Gastrocnemius medialis (tissue), 4 donors: ENCODE data around the gene IL37. TPM values are rescaled to one million over a fixed set of nuclear protein-coding genes. Genes with fewer than 3 reads are reported as not detected.
"Not testable (repeated sequence)": the region's sequence is repeated elsewhere in the genome, so short reads cannot be mapped to it uniquely, and the experiment has no call there.

Experiments used
- ATAC-seq, 2 donors: fragments of 150-250 bp; one replicate each; pipeline ENCODE4 v1.9.1; 2016
- DNase-seq, 2 donors: peaks; one replicate each; pipeline ENCODE4 v3.0.0-alpha.2; 2019
- H3K27ac ChIP-seq, 4 donors: fragments of 200-600 bp; sonication (generic); 1 replicate in 1 of 4; 2 replicates in 3 of 4; pipeline ENCODE4 v1.5.1; 2016 to 2018; ENCODE audit warnings: mild to moderate bottlenecking in 2 of 4, moderate library complexity in 1 of 4
- H3K27me3 ChIP-seq, 3 donors: fragments of 200-600 bp; sonication (generic) in 2 of 3; 1 replicate in 1 of 3; 2 replicates in 2 of 3; pipeline versions ENCODE4 v1.5.1 to v1.6.0; 2016 to 2019; ENCODE audit warnings: mild to moderate bottlenecking in 1 of 3, moderate library complexity in 1 of 3
- H3K36me3 ChIP-seq, 2 donors: fragments of 200-600 bp; sonication (generic) in 1 of 2; one replicate each; pipeline ENCODE4 v1.5.1; 2017 to 2018
- H3K4me1 ChIP-seq, 2 donors: fragments of 200-600 bp; sonication (generic) in 1 of 2; one replicate each; pipeline ENCODE4 v1.5.1; 2016 to 2017; ENCODE audit warnings: mild to moderate bottlenecking in 2 of 2
- H3K4me3 ChIP-seq, 4 donors: fragments of 200-600 bp; sonication (generic) in 3 of 4; 1 replicate in 1 of 4; 2 replicates in 3 of 4; pipeline ENCODE4 v1.5.1; 2016 to 2019; ENCODE audit warnings: mild to moderate bottlenecking in 2 of 4
- H3K9me3 ChIP-seq, 3 donors: fragments of 200-600 bp; sonication (generic) in 2 of 3; 1 replicate in 1 of 3; 2 replicates in 2 of 3; pipeline ENCODE4 v1.5.1; 2016 to 2019
- POLR2A ChIP-seq, 2 donors: fragments of 450-650 bp; IDR thresholded peaks; one replicate each; pipeline ENCODE4 v1.6.1; 2017; ENCODE audit warnings: antibody characterized with exemption in 2 of 2, mild to moderate bottlenecking in 2 of 2, moderate library complexity in 2 of 2
- in situ Hi-C, 4 donors: fragments of 200-750 bp; cut with MboI; loops; one replicate each; pipeline versions ENCODE4 v1.15.0 to v1.8.0; 2017; ENCODE audit warnings: low sequenced_read_pairs in 4 of 4
- intact Hi-C: fragments of 100-400 bp; cut with DNase I; formaldehyde crosslinking; loops from one replicate; pipeline ENCODE4 v1.15.1; 2023; ENCODE audit warnings: low total_unique reads
- total RNA-seq, 4 donors: library from RNA; depleted of rRNA; stranded (reverse); fragments of >200 nt; gene quantifications; one replicate each; pipeline versions ENCODE4 v1.1.0 to v1.2.3, GENCODE V29; 2016
- TF ChIP-seq, protein P1 (sequence below), 5 experiments: fragments of 450-650 bp in 3 of 5; fragments of 200-600 bp in 2 of 5; sonication (generic) in 2 of 5; IDR thresholded peaks in 4 of 5; conservative IDR thresholded peaks in 1 of 5; 1 replicate in 4 of 5; 2 replicates in 1 of 5; pipeline ENCODE4 v1.5.1; 2016 to 2019; ENCODE audit warnings: antibody characterized with exemption in 5 of 5, mild to moderate bottlenecking in 3 of 5, moderate library complexity in 3 of 5

IL37 gene
- total RNA-seq, 4 donors from 2014 or later: not detected

DNA sequence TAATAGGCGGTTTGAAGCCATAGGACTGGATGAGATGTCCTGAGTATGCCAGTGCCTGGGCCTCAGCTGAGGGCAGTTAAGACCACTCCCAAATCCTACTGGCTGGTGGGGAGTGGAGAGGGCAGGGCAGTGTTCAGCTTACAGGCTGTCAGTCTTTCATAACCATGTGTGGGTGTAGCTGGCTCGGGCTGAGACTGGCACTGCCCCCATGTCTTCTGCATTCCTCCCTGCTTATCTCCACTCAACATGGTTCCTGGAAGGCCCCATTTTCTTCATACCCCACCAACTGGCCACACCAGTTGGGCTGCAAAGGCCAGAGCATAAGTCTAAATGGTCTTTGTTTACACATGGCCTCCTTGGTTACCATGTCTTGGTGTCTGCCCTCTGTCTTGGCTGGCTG, 17.2 kb upstream of the IL37 start:
- H3K27me3 ChIP-seq: no peaks in the 10 kb centered on the region
- no peaks in the 10 kb centered on the region for H3K36me3 ChIP-seq
- TF ChIP-seq, protein P1, sequence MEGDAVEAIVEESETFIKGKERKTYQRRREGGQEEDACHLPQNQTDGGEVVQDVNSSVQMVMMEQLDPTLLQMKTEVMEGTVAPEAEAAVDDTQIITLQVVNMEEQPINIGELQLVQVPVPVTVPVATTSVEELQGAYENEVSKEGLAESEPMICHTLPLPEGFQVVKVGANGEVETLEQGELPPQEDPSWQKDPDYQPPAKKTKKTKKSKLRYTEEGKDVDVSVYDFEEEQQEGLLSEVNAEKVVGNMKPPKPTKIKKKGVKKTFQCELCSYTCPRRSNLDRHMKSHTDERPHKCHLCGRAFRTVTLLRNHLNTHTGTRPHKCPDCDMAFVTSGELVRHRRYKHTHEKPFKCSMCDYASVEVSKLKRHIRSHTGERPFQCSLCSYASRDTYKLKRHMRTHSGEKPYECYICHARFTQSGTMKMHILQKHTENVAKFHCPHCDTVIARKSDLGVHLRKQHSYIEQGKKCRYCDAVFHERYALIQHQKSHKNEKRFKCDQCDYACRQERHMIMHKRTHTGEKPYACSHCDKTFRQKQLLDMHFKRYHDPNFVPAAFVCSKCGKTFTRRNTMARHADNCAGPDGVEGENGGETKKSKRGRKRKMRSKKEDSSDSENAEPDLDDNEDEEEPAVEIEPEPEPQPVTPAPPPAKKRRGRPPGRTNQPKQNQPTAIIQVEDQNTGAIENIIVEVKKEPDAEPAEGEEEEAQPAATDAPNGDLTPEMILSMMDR (IDR thresholded peaks at IDR 0.05 in 4 of 5, conservative IDR thresholded peaks at IDR 0.05 in 1 of 5): no peak
- no peak for TF ChIP-seq POLR2A (IDR thresholded peaks at IDR 0.05)
- H3K27ac ChIP-seq: no peak overlapping the region
- DNase-seq (no peak), ATAC-seq (no peak)
- in situ Hi-C loops (no loop called here), intact Hi-C loops (no loop called here)
- no peaks in the 10 kb centered on the region for H3K9me3 ChIP-seq
- no peak overlapping the region for H3K4me3 ChIP-seq
- H3K4me1 ChIP-seq: no peaks in the 10 kb centered on the region

DNA sequence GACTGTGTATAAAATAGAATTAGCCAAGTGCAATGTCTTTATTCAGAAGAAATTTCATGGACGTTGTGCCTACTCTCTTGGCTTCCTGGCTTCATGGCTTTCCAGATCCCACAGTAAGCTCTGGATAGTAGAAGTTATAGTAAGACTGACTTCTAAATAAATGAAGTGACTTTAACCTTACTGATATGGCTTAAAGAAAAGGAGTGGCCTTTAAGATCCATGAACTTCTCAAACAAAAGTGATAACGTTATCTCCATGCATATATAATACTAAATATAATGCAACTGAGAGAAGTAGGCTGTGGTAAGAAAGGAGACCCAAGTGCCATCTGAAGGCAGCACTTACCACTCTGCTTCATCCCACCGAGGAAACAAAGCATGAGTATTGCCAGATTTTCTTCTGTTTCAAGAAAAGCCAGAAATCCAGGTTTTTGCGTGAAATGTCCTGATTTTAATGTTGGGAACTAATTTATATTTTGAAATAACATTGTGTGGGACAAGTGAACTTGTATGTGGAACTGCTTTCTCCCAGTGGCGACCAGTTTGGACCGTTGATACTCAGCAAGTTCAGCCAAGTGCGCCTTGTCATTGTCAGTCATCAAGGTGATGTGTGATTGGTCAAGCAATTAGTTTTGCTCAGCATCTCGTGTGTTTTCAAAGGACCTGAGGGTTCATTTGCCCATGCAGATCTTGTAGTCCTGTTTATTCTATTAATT, 13.9 kb upstream of the IL37 start:
- Histone ChIP-seq H3K36me3 (no peaks in the 10 kb centered on the region), H3K4me3 (no peak overlapping the region), H3K27ac (no peak overlapping the region), H3K4me1 (no peaks in the 10 kb centered on the region), H3K27me3 (no peaks in the 10 kb centered on the region), H3K9me3 (no peaks in the 10 kb centered on the region)
- no peak for DNase-seq
- in situ Hi-C loops: no loop called here
- ATAC-seq: no peak
- TF ChIP-seq, protein P1 (IDR thresholded peaks at IDR 0.05 in 4 of 5, conservative IDR thresholded peaks at IDR 0.05 in 1 of 5): no peak
- TF ChIP-seq POLR2A (IDR thresholded peaks at IDR 0.05): no peak
- intact Hi-C loops: no loop called here

DNA sequence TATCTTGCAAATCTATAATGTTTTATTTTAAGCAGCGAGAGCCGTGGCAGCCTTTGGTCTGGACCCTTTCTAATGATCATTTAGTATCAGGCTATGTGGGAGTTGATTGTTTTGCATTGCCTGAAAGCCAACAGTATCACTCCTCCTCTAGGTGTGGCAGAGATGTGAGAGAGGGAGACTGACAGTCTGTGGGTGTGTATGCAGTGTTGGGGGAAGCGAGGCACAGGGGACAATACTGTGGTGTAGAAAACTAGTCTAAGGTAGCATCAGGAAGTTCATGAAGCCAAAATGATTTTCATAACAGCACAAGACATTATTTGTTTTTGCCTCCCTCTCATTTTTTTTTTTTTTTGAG, 13.4 kb upstream of the IL37 start:
- H3K4me1 ChIP-seq: no peaks in the 10 kb centered on the region
- TF ChIP-seq POLR2A (IDR thresholded peaks at IDR 0.05): no peak
- TF ChIP-seq, protein P1 (IDR thresholded peaks at IDR 0.05 in 4 of 5, conservative IDR thresholded peaks at IDR 0.05 in 1 of 5): no peak
- DNase-seq (no peak), ATAC-seq (no peak)
- intact Hi-C loops (no loop called here), in situ Hi-C loops (no loop called here)
- no peaks in the 10 kb centered on the region for H3K36me3 ChIP-seq
- no peaks in the 10 kb centered on the region for H3K9me3 ChIP-seq
- H3K27ac ChIP-seq: no peak overlapping the region
- H3K27me3 ChIP-seq: no peaks in the 10 kb centered on the region
- no peak overlapping the region for H3K4me3 ChIP-seq

DNA sequence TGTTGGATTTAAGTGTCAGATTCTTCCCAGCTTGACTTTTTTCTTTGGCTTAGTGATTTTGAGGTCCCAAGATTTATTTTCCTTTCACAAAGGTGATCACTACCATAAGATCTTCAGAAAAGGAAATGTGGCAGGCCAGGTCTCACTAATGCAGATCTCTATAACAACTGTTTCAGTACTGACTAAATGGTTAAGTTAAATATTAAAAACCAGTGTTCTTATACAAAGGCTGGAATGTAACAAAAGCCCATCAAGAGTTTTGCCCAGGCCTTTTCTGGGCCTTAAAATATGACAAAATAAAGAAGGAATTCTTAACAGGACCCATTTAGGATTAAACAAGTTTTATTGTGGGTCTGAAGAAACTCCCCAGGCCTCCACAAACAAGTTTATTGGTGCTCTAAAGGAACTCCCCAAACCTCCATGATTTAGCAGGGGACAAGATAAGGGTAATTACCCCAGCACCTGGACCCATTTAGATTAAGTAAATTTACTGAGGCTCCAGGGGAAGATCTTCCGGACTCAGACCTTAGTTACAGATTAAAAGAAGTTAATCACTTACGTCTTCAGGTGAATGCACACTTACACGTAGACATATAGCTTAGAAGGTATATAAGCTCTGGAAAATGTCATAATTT, 9.4 kb upstream of the IL37 start:
- ATAC-seq, in situ Hi-C loops, H3K36me3 ChIP-seq, intact Hi-C loops, DNase-seq, H3K4me1 ChIP-seq, H3K9me3 ChIP-seq, H3K27me3 ChIP-seq, H3K4me3 ChIP-seq, H3K27ac ChIP-seq: not testable (repeated sequence)

DNA sequence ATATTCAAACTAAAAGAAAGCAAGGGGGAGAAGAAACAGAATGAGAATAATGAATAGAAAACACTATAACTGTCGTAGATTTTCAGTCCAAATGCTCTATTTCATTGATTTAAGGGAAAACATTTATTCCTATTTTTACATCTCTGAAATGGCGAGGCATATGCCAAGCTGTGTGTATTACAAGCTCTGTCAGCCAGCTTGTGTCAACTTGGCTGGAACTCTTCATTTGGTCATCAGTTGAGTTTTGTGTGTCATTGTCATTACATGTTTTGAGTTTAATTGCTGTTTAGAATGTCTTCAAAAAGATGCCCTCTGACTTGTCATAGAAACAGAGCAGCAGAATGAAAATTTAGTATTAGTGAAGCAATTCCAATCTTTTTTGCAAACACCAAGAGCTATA, 8.1 kb upstream of the IL37 start:
- DNase-seq (no peak), ATAC-seq (no peak)
- no peak overlapping the region for H3K27ac ChIP-seq
- intact Hi-C loops (no loop called here), in situ Hi-C loops (no loop called here)
- no peaks in the 10 kb centered on the region for H3K4me1 ChIP-seq
- H3K4me3 ChIP-seq: no peak overlapping the region
- H3K36me3 ChIP-seq: no peaks in the 10 kb centered on the region
- no peaks in the 10 kb centered on the region for H3K9me3 ChIP-seq
- no peaks in the 10 kb centered on the region for H3K27me3 ChIP-seq
- TF ChIP-seq, protein P1 (IDR thresholded peaks at IDR 0.05 in 4 of 5, conservative IDR thresholded peaks at IDR 0.05 in 1 of 5): no peak
- TF ChIP-seq POLR2A (IDR thresholded peaks at IDR 0.05): no peak
